ENCODE results near the gene CCDC117.

DNA sequence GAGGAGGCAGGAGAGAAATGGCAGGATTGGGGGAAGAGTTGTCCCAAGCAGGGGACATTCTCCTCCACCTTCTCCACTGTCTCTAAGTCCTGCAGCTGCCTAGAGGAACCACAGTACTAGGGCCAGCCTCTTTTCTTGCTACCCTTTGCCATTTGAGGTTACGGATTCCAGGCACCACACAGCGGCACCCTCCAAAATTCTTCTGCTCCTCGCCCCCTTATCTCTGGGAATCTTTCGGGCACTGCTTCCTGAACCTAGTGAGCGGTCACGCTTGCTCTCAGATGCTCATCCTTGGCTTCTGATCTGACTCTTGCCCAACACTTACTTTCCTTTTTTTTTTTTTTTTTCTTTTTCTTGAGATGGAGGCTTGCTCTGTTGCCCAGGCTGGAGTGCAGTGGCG, 54.4 kb downstream of the CCDC117 start:
- TF ChIP-seq CTCF (IDR thresholded peaks at IDR 0.05; ENCODE audit: low read depth, low read length, missing input control) (no peak), SP1 (IDR thresholded peaks at IDR 0.05) (no peak), RXRA (IDR thresholded peaks at IDR 0.05) (no peak), YY1 (IDR thresholded peaks at IDR 0.05) (no peak), JUND (IDR thresholded peaks at IDR 0.05) (no peak), RAD21 (IDR thresholded peaks at IDR 0.05) (no peak), HNF4A (conservative IDR thresholded peaks at IDR 0.05) (no peak), GABPA (IDR thresholded peaks at IDR 0.05 in 1 of 2, conservative IDR thresholded peaks at IDR 0.05 in 1 of 2) (no peak), REST (IDR thresholded peaks at IDR 0.05) (no peak), EGR1 (IDR thresholded peaks at IDR 0.05; ENCODE audit: low read depth in 2 of 2) (no peak), TAF1 (conservative IDR thresholded peaks at IDR 0.05) (no peak)
- TF ChIP-seq, protein P1, sequence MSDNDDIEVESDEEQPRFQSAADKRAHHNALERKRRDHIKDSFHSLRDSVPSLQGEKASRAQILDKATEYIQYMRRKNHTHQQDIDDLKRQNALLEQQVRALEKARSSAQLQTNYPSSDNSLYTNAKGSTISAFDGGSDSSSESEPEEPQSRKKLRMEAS (IDR thresholded peaks at IDR 0.05), result no peak
- TF ChIP-seq, protein P2, sequence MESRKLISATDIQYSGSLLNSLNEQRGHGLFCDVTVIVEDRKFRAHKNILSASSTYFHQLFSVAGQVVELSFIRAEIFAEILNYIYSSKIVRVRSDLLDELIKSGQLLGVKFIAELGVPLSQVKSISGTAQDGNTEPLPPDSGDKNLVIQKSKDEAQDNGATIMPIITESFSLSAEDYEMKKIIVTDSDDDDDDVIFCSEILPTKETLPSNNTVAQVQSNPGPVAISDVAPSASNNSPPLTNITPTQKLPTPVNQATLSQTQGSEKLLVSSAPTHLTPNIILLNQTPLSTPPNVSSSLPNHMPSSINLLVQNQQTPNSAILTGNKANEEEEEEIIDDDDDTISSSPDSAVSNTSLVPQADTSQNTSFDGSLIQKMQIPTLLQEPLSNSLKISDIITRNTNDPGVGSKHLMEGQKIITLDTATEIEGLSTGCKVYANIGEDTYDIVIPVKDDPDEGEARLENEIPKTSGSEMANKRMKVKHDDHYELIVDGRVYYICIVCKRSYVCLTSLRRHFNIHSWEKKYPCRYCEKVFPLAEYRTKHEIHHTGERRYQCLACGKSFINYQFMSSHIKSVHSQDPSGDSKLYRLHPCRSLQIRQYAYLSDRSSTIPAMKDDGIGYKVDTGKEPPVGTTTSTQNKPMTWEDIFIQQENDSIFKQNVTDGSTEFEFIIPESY (IDR thresholded peaks at IDR 0.05), result no peak
- TF ChIP-seq, protein P3, sequence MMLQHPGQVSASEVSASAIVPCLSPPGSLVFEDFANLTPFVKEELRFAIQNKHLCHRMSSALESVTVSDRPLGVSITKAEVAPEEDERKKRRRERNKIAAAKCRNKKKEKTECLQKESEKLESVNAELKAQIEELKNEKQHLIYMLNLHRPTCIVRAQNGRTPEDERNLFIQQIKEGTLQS (IDR thresholded peaks at IDR 0.05), result no peak

Data from liver (tissue), 3 donors.